ENCODE results near the gene USP35.

DNA sequence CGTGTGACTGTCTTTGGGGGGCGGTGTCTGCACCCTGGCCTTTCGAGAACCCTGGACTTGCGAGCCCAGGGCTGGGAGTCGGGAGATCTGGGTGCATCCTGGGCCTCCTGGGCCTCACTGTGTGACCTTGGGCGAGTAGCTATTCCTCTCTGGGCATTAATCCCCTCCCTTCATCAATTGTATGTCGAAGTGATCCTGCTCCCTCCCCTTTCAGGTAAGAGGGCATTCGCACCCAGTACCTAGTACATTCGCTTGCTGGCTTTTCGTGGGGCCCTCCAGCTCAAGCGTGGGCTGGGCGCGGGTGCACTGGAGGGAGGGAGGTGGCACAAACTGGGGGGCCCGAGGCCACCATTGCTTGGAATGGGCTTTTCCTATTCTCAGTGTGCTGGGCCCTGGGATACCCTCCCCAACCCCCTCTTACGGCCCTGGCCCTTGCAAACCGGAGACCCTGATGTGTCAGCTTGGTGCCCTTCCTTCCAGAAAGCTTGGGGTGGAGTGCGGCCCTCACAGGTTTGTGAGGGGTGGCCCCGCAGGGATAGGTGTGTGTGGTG is 530 bp downstream of the USP35 start:
- TF ChIP-seq RFX5 (IDR thresholded peaks at IDR 0.05) (no peak), POLR2A (IDR thresholded peaks at IDR 0.05; ENCODE audit: low read length) (no peak), CBX8 (IDR thresholded peaks at IDR 0.05) (no peak), HOXB5 (CRISPR knock-in tag; IDR thresholded peaks at IDR 0.05) (no peak), JUNB (IDR thresholded peaks at IDR 0.05) (no peak), RAD21 (conservative IDR thresholded peaks at IDR 0.05 in 1 of 2, IDR thresholded peaks at IDR 0.05 in 1 of 2) (no peak), MYC (IDR thresholded peaks at IDR 0.05; ENCODE audit: borderline replicate concordance, low read length) (no peak)
- TF ChIP-seq, protein P1, sequence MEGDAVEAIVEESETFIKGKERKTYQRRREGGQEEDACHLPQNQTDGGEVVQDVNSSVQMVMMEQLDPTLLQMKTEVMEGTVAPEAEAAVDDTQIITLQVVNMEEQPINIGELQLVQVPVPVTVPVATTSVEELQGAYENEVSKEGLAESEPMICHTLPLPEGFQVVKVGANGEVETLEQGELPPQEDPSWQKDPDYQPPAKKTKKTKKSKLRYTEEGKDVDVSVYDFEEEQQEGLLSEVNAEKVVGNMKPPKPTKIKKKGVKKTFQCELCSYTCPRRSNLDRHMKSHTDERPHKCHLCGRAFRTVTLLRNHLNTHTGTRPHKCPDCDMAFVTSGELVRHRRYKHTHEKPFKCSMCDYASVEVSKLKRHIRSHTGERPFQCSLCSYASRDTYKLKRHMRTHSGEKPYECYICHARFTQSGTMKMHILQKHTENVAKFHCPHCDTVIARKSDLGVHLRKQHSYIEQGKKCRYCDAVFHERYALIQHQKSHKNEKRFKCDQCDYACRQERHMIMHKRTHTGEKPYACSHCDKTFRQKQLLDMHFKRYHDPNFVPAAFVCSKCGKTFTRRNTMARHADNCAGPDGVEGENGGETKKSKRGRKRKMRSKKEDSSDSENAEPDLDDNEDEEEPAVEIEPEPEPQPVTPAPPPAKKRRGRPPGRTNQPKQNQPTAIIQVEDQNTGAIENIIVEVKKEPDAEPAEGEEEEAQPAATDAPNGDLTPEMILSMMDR (IDR thresholded peaks at IDR 0.05) = no peak
- TF ChIP-seq, protein P2, sequence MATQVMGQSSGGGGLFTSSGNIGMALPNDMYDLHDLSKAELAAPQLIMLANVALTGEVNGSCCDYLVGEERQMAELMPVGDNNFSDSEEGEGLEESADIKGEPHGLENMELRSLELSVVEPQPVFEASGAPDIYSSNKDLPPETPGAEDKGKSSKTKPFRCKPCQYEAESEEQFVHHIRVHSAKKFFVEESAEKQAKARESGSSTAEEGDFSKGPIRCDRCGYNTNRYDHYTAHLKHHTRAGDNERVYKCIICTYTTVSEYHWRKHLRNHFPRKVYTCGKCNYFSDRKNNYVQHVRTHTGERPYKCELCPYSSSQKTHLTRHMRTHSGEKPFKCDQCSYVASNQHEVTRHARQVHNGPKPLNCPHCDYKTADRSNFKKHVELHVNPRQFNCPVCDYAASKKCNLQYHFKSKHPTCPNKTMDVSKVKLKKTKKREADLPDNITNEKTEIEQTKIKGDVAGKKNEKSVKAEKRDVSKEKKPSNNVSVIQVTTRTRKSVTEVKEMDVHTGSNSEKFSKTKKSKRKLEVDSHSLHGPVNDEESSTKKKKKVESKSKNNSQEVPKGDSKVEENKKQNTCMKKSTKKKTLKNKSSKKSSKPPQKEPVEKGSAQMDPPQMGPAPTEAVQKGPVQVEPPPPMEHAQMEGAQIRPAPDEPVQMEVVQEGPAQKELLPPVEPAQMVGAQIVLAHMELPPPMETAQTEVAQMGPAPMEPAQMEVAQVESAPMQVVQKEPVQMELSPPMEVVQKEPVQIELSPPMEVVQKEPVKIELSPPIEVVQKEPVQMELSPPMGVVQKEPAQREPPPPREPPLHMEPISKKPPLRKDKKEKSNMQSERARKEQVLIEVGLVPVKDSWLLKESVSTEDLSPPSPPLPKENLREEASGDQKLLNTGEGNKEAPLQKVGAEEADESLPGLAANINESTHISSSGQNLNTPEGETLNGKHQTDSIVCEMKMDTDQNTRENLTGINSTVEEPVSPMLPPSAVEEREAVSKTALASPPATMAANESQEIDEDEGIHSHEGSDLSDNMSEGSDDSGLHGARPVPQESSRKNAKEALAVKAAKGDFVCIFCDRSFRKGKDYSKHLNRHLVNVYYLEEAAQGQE (IDR thresholded peaks at IDR 0.05) = no peak
- TF ChIP-seq, protein P3, sequence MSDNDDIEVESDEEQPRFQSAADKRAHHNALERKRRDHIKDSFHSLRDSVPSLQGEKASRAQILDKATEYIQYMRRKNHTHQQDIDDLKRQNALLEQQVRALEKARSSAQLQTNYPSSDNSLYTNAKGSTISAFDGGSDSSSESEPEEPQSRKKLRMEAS (IDR thresholded peaks at IDR 0.05) = no peak

Data from A549 (cell line).